ENCODE data around the gene NT5C1A. TPM values are rescaled to one million over a fixed set of nuclear protein-coding genes. Genes with fewer than 3 reads are reported as not detected.

Gene NT5C1A
- polyA plus RNA-seq, 2 of the 4 experiments (the other 2 are of a cell fraction): not detected

- DNase-seq (ENCODE audit: low read depth in 1 of 2, low spot score in 1 of 2) (no peak), FAIRE-seq (no peak), ATAC-seq (no peak)
- Histone ChIP-seq H3K27ac (no peak overlapping the region), H3K4me2 (no peak overlapping the region), H3K9me3 (no peaks in the 10 kb centered on the region), H3K4me3 (no peak overlapping the region), H3K4me1 (no peaks in the 10 kb centered on the region)
- 87% methylated on average over 3 of the region's 3 CpGs for WGBS (ENCODE audit: missing lambda C conversion rate)
- no peak for TF ChIP-seq EHMT2 (IDR thresholded peaks at IDR 0.05; ENCODE audit: low read depth)
- no peak for TF ChIP-seq NPAS2 (CRISPR knock-in tag; IDR thresholded peaks at IDR 0.05; ENCODE audit: borderline replicate concordance)
- no peak for TF ChIP-seq FOSL2 (IDR thresholded peaks at IDR 0.05)
- no peak for TF ChIP-seq FOSL2 (CRISPR knock-in tag; IDR thresholded peaks at IDR 0.05)
- TF ChIP-seq HOXB5 (CRISPR knock-in tag; IDR thresholded peaks at IDR 0.05): no peak
- no peak for TF ChIP-seq CTCF (IDR thresholded peaks at IDR 0.05)
- TF ChIP-seq POLR2AphosphoS2 (conservative IDR thresholded peaks at IDR 0.05; ENCODE audit: low read length): no peak
- TF ChIP-seq MAZ (IDR thresholded peaks at IDR 0.05; ENCODE audit: borderline replicate concordance, low read depth, low read length): no peak
- no peak for TF ChIP-seq RFX5 (IDR thresholded peaks at IDR 0.05)
- no peak for TF ChIP-seq REST (IDR thresholded peaks at IDR 0.05)
- no peak for TF ChIP-seq NFE2L2 (conservative IDR thresholded peaks at IDR 0.05; ENCODE audit: low read length)
- TF ChIP-seq FOSB (CRISPR knock-in tag; IDR thresholded peaks at IDR 0.05): no peak
- ChIA-PET POLR2A (no interaction called here), CTCF (interaction anchor here (1.3 to 3.8 kb wide), 4 partner anchors 10 to 31 kb away, joined by 3 to 21 read pairs (median 4); no protein-coding TSS in a partner anchor)
These were observed 49.5 kb downstream of the NT5C1A start for GRCh38 chr1:39622427-39622826.

GRCh38 chr1:39620659-39621165, 51.2 kb downstream of the NT5C1A start:
- Histone ChIP-seq H3K4me3 (no peak overlapping the region), H3K4me1 (no peaks in the 10 kb centered on the region), H3K4me2 (no peak overlapping the region), H3K9me3 (no peaks in the 10 kb centered on the region), H3K27ac (no peak overlapping the region)
- FAIRE-seq (no peak), ATAC-seq (no peak), DNase-seq (ENCODE audit: low read depth in 1 of 2, low spot score in 1 of 2) (no peak)
- 84% methylated on average over 3 of the region's 3 CpGs for WGBS (ENCODE audit: missing lambda C conversion rate)
- ChIA-PET CTCF (interaction anchor here (0.7 to 5.0 kb wide), 6 partner anchors 11 to 522 kb away, joined by 3 to 29 read pairs (median 4); no protein-coding TSS in a partner anchor), POLR2A (no interaction called here)
- TF ChIP-seq ZC3H11A (IDR thresholded peaks at IDR 0.05) (no peak), EHF (CRISPR knock-in tag; IDR thresholded peaks at IDR 0.05) (no peak), MYC (IDR thresholded peaks at IDR 0.05; ENCODE audit: borderline replicate concordance, low read length) (no peak)
- TF ChIP-seq, protein P1, sequence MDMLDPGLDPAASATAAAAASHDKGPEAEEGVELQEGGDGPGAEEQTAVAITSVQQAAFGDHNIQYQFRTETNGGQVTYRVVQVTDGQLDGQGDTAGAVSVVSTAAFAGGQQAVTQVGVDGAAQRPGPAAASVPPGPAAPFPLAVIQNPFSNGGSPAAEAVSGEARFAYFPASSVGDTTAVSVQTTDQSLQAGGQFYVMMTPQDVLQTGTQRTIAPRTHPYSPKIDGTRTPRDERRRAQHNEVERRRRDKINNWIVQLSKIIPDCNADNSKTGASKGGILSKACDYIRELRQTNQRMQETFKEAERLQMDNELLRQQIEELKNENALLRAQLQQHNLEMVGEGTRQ (IDR thresholded peaks at IDR 0.05): no peak
- TF ChIP-seq, protein P2, sequence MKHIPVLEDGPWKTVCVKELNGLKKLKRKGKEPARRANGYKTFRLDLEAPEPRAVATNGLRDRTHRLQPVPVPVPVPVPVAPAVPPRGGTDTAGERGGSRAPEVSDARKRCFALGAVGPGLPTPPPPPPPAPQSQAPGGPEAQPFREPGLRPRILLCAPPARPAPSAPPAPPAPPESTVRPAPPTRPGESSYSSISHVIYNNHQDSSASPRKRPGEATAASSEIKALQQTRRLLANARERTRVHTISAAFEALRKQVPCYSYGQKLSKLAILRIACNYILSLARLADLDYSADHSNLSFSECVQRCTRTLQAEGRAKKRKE (CRISPR knock-in tag; IDR thresholded peaks at IDR 0.05; ENCODE audit: low read depth): no peak
